Lower leg skin (tissue), 4 donors: ENCODE results near the gene TNFSF15. TPM values are rescaled to one million over a fixed set of nuclear protein-coding genes. Genes with fewer than 3 reads are reported as not detected.

ENCODE experiments used
- DNase-seq, 2 donors: peaks; one replicate each; pipeline ENCODE4 v3.0.0-alpha.2; 2019; ENCODE audit warnings: low spot score in 2 of 2
- H3K4me3 ChIP-seq: fragments of 200-600 bp; sonication (generic); 2 replicates; pipeline ENCODE4 v1.5.1; 2017; ENCODE audit warnings: mild to moderate bottlenecking, low read depth; ENCODE audit not compliant: poor library complexity, severe bottlenecking
- POLR2A ChIP-seq, 2 donors: fragments of 450-650 bp; IDR thresholded peaks; one replicate each; pipeline ENCODE4 v1.6.1; 2016 to 2017; ENCODE audit warnings: antibody characterized with exemption in 2 of 2, mild to moderate bottlenecking in 1 of 2, moderate library complexity in 1 of 2
- whole genome bisulfite sequencing, 2 donors: methylation state at CpG; one replicate each; pipeline ENCODE4 v1.1.5; 2018; 5-methylcytosine and 5-hydroxymethylcytosine counted together
- intact Hi-C: fragments of 100-400 bp; cut with DNase I; formaldehyde crosslinking; loops from one replicate; pipeline ENCODE4 v1.15.0; 2023; ENCODE audit warnings: low total_unique reads
- total RNA-seq, 4 donors: library from RNA; depleted of rRNA; stranded (reverse); fragments of >200 nt; gene quantifications; one replicate each; pipeline ENCODE4 v1.1.0, GENCODE V29; 2016
- TF ChIP-seq, protein P1 (sequence below), 3 donors: fragments of 450-650 bp; IDR thresholded peaks; one replicate each; pipeline ENCODE4 v1.5.1; 2016; ENCODE audit warnings: antibody characterized with exemption in 3 of 3, mild to moderate bottlenecking in 3 of 3, moderate library complexity in 2 of 3

The TNFSF15 gene
- under 1 TPM in 3 of 4 donors, not detected in 1; 0.08 to 0.88 (median 0.26) TPM for total RNA-seq

DNA sequence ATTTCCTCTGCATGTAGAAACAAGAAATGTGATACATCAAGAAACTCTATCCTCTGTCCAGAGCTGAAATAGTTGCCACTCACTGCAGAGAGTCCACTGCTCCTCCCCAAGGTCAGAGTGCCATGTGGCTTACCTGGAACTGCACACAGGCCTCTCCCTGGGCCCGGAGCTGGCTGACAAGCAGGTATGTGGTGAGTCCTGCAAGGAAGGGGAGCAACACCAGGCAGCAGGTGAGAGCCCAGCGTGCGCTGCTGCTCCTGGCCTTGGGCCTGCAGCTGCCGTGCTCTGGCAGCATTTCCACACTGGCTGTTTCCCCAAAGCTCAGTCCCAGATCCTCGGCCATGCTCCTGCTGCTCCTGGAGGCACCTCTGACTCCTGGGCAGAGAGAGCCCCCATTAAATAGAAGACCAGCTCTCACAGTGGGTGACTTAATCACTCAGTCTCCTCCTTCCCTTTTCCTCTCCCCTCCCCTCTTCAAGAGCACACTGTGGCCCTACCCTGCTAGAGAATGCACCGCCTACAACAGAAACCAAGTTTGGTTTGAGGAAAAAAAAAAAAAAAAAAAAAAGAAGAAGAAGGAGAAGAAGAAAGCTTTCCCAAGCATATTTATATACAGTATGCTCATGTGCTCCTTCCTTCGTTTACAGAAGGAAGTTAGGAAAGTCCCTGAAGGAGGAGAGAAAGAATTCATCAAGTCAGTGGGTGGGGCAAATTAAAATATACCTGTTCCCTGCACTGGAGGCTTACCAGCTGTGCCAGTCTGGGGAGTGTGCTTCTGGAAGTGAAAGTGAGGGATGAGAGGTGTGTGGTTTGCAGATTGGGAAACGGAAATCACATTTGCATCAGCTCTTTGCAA is at the start of gene TNFSF15:
Gene TNFSF15, minus strand, starts transcription at position 370 of the 856 bp plus-strand sequence. Its CDS starts 27 bp downstream, at position 343.
- 23 to 34% methylated on average over 7 to 8 of the region's 8 CpGs for WGBS, 2 donors
- no peak for DNase-seq
- intact Hi-C loops = no loop called here
- no peak for TF ChIP-seq POLR2A (IDR thresholded peaks at IDR 0.05)
- TF ChIP-seq, protein P1, sequence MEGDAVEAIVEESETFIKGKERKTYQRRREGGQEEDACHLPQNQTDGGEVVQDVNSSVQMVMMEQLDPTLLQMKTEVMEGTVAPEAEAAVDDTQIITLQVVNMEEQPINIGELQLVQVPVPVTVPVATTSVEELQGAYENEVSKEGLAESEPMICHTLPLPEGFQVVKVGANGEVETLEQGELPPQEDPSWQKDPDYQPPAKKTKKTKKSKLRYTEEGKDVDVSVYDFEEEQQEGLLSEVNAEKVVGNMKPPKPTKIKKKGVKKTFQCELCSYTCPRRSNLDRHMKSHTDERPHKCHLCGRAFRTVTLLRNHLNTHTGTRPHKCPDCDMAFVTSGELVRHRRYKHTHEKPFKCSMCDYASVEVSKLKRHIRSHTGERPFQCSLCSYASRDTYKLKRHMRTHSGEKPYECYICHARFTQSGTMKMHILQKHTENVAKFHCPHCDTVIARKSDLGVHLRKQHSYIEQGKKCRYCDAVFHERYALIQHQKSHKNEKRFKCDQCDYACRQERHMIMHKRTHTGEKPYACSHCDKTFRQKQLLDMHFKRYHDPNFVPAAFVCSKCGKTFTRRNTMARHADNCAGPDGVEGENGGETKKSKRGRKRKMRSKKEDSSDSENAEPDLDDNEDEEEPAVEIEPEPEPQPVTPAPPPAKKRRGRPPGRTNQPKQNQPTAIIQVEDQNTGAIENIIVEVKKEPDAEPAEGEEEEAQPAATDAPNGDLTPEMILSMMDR (IDR thresholded peaks at IDR 0.05) = no peak
- no peak within 1 kb of the TSS for H3K4me3 ChIP-seq

DNA sequence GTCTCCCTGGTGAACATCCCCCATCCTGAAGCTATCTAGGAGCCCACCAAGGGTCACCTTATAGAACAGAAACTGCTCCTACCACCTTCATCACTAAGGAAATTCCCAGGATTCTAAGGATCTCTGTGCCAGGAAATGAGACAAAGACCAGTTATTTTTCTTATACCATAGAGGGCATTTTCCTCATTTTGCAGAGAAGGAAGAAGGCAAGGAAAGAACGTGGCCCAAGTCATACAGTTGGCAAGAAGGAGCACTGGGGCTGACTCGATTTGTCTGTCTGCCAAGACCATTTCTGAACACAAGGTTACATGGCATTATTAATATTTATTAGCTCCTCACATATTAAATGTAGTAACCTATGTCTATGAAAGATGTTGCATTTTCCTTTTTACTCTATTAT is 49.6 kb upstream of the TNFSF15 start:
- 18 to 23% methylated on average over 2 of the region's 2 CpGs for WGBS, 2 donors
- intact Hi-C loops = no loop called here
- DNase-seq = no peak
- TF ChIP-seq, protein P1 (IDR thresholded peaks at IDR 0.05) = no peak
- no peak for TF ChIP-seq POLR2A (IDR thresholded peaks at IDR 0.05)
- H3K4me3 ChIP-seq = no peak overlapping the region

DNA sequence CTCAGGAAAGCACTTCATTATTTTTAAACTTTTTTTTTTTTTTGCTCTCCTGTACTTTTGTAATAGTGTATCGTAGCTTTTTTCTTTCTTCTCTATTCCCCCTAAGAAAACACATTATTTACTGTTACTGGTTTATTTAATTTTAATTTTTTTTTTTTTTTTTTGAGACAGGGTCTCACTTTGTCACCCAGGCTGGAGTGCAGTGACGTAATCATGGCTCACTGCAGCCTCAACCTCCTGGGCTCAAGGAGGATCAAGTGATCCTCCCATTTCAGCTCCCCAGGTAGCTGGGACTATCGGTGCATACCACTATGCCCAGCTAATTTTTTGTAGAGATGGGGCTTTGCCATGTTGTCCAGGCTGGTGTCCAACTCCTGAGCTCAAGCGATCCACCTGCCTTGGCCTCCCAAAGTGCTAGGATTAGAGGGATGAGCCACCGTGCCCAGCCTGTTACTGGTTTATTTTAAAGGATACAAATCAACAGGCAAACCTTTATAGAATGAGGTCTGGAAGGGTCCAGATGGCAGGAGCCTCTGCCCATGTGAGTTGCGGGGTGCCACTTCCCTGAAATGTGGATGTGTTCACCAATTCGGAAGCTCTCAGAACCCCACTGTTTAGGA is 49.0 kb upstream of the TNFSF15 start:
- 90 to 91% methylated on average over 7 of the region's 7 CpGs for WGBS, 2 donors
- intact Hi-C loops = no loop called here
- no peak overlapping the region for H3K4me3 ChIP-seq
- TF ChIP-seq, protein P1 (IDR thresholded peaks at IDR 0.05) = no peak
- no peak for TF ChIP-seq POLR2A (IDR thresholded peaks at IDR 0.05)
- no peak for DNase-seq

DNA sequence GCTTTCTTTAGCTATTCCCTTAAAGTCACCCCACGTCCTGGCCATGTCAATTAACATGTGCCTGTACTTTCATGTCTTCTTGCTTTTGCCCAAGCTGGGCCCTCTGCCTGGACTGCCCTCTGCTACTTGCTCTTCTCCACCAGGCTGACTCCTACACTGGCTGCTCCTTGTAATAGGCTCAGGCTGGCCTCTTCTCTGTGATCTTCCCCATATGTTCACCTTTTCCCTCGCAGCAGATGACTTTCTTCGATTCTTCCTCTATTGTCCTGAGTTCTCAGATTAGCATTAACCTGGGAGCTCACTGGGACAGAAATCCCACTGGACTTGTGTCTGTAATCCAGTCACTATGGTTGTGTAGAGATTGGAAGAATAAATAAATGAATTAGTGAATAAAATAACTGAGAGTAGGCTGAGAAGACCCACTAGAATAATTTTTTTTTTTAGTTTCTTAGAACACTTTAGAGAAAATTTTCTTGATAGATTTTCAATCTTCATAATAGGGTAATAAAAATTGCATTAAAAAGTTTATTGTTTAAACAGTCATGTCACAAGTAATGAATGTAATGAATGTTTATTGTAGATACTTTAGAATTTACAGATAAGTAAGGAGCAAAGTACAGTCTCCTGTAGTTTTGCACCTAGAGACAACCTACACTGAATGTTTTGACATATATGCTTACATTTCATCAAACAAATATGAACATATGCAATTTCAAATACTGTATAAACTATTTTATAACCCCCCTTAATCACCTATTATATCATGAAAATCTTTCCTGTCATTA is 47.4 kb upstream of the TNFSF15 start:
- DNase-seq = no peak
- no peak overlapping the region for H3K4me3 ChIP-seq
- 84 to 87% methylated on average over 3 of the region's 3 CpGs for WGBS, 2 donors
- intact Hi-C loops = no loop called here
- no peak for TF ChIP-seq POLR2A (IDR thresholded peaks at IDR 0.05)
- TF ChIP-seq, protein P1 (IDR thresholded peaks at IDR 0.05) = no peak

GRCh38 chr9:114852050-114852594 is 46.3 kb upstream of the TNFSF15 start:
- no peak overlapping the region for H3K4me3 ChIP-seq
- intact Hi-C loops = no loop called here
- WGBS, 2 donors = 50 to 52% methylated on average over 4 of the region's 4 CpGs
- peak in 1 of 2 donors; percentile 26 for DNase-seq
- no peak for TF ChIP-seq POLR2A (IDR thresholded peaks at IDR 0.05)
- TF ChIP-seq, protein P1 (IDR thresholded peaks at IDR 0.05) = no peak
